Thyroid gland (tissue), 4 donors: ENCODE measurements around the gene ALS2.

Experiments used
- POLR2A ChIP-seq, 2 donors: fragments of 450-650 bp; IDR thresholded peaks; one replicate each; pipeline ENCODE4 v1.6.1; 2017; ENCODE audit warnings: antibody characterized with exemption in 2 of 2, mild to moderate bottlenecking in 2 of 2, moderate library complexity in 1 of 2
- TF ChIP-seq, protein P1 (sequence below), 6 experiments: fragments of 200-600 bp in 3 of 6; fragments of 450-650 bp in 3 of 6; sonication (generic) in 3 of 6; IDR thresholded peaks; one replicate each; pipeline ENCODE4 v1.5.1; 2016 to 2019; ENCODE audit warnings: antibody characterized with exemption in 6 of 6, mild to moderate bottlenecking in 2 of 6, inconsistent platforms in 1 of 6, moderate library complexity in 1 of 6

DNA sequence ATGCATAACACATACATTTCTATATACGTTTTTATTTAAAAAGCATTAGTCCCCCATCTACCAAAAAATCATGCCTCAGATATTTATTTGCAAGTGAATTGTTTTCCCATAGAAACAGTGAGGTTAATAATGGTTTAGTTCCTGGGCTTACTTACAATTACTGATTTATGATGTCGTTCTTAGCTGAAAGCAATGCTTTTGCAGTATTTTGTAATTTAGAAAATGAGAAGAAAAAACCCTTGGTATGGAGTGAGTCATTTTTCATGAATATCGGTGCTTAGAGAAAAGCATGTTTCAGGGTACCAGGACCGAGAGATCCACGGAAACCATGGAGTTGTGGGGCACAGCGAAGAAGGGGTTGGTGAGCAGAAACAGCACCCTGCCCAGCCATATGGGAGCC lies 13.6 kb upstream of the ALS2 start:
- TF ChIP-seq, protein P1, sequence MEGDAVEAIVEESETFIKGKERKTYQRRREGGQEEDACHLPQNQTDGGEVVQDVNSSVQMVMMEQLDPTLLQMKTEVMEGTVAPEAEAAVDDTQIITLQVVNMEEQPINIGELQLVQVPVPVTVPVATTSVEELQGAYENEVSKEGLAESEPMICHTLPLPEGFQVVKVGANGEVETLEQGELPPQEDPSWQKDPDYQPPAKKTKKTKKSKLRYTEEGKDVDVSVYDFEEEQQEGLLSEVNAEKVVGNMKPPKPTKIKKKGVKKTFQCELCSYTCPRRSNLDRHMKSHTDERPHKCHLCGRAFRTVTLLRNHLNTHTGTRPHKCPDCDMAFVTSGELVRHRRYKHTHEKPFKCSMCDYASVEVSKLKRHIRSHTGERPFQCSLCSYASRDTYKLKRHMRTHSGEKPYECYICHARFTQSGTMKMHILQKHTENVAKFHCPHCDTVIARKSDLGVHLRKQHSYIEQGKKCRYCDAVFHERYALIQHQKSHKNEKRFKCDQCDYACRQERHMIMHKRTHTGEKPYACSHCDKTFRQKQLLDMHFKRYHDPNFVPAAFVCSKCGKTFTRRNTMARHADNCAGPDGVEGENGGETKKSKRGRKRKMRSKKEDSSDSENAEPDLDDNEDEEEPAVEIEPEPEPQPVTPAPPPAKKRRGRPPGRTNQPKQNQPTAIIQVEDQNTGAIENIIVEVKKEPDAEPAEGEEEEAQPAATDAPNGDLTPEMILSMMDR (IDR thresholded peaks at IDR 0.05): no peak
- TF ChIP-seq POLR2A (IDR thresholded peaks at IDR 0.05): no peak
